ENCODE results near the gene TRPM4.

- TF ChIP-seq, protein P1, sequence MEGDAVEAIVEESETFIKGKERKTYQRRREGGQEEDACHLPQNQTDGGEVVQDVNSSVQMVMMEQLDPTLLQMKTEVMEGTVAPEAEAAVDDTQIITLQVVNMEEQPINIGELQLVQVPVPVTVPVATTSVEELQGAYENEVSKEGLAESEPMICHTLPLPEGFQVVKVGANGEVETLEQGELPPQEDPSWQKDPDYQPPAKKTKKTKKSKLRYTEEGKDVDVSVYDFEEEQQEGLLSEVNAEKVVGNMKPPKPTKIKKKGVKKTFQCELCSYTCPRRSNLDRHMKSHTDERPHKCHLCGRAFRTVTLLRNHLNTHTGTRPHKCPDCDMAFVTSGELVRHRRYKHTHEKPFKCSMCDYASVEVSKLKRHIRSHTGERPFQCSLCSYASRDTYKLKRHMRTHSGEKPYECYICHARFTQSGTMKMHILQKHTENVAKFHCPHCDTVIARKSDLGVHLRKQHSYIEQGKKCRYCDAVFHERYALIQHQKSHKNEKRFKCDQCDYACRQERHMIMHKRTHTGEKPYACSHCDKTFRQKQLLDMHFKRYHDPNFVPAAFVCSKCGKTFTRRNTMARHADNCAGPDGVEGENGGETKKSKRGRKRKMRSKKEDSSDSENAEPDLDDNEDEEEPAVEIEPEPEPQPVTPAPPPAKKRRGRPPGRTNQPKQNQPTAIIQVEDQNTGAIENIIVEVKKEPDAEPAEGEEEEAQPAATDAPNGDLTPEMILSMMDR (IDR thresholded peaks at IDR 0.05) = no peak
- TF ChIP-seq POLR2A (IDR thresholded peaks at IDR 0.05) = no peak
- TF ChIP-seq EP300 (IDR thresholded peaks at IDR 0.05) = no peak
- TF ChIP-seq POLR2AphosphoS5 (IDR thresholded peaks at IDR 0.05) = no peak
These were observed 36.7 kb upstream of the TRPM4 start for GRCh38 chr19:49120868-49121267.

Data from upper lobe of left lung (tissue), 4 donors.